Breast epithelium (tissue), 3 donors: Measurements from ENCODE around the gene NPHP3.

Source experiments
- POLR2A ChIP-seq: fragments of 450-650 bp; IDR thresholded peaks from one replicate; pipeline ENCODE4 v1.6.1; 2016; ENCODE audit warnings: antibody characterized with exemption, mild to moderate bottlenecking, moderate library complexity
- POLR2AphosphoS5 ChIP-seq, 3 donors: sonication (generic); formaldehyde crosslinking; IDR thresholded peaks; one replicate each; pipeline ENCODE4 v1.6.1; 2017; ENCODE audit warnings: antibody characterized with exemption in 3 of 3
- TF ChIP-seq, protein P1 (sequence below), 3 donors: fragments of 450-650 bp; IDR thresholded peaks; one replicate each; pipeline ENCODE4 v1.5.1; 2016 to 2017; ENCODE audit warnings: antibody characterized with exemption in 3 of 3, mild to moderate bottlenecking in 3 of 3, moderate library complexity in 3 of 3

GRCh38 chr3:132669256-132669777, 52.9 kb downstream of the NPHP3 start:
- TF ChIP-seq POLR2A (no peak), POLR2AphosphoS5 (IDR thresholded peaks at IDR 0.05) (no peak)
- TF ChIP-seq, protein P1, sequence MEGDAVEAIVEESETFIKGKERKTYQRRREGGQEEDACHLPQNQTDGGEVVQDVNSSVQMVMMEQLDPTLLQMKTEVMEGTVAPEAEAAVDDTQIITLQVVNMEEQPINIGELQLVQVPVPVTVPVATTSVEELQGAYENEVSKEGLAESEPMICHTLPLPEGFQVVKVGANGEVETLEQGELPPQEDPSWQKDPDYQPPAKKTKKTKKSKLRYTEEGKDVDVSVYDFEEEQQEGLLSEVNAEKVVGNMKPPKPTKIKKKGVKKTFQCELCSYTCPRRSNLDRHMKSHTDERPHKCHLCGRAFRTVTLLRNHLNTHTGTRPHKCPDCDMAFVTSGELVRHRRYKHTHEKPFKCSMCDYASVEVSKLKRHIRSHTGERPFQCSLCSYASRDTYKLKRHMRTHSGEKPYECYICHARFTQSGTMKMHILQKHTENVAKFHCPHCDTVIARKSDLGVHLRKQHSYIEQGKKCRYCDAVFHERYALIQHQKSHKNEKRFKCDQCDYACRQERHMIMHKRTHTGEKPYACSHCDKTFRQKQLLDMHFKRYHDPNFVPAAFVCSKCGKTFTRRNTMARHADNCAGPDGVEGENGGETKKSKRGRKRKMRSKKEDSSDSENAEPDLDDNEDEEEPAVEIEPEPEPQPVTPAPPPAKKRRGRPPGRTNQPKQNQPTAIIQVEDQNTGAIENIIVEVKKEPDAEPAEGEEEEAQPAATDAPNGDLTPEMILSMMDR (IDR thresholded peaks at IDR 0.05) = no peak
